ENCODE measurements around the gene NALCN.

DNA sequence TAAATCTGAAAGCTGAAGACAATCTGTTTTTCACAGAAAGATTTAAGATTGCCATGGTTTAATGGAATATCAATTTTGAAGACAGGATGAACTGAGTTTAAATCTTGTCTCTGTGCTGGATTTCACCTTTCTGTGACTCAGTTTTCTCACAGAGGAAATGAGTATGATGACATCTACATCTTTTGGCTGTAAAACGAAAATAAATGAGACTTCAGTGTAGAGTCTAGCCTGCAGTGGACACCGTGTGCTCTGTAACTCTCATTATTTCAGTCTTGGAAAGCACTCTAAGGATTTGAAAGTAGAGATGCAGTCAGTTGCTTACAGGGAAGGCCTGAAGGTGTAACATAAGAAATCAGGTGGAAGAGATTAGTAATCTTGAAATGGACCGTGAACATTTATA lies 150.4 kb downstream of the NALCN start:
- TF ChIP-seq, protein P1, sequence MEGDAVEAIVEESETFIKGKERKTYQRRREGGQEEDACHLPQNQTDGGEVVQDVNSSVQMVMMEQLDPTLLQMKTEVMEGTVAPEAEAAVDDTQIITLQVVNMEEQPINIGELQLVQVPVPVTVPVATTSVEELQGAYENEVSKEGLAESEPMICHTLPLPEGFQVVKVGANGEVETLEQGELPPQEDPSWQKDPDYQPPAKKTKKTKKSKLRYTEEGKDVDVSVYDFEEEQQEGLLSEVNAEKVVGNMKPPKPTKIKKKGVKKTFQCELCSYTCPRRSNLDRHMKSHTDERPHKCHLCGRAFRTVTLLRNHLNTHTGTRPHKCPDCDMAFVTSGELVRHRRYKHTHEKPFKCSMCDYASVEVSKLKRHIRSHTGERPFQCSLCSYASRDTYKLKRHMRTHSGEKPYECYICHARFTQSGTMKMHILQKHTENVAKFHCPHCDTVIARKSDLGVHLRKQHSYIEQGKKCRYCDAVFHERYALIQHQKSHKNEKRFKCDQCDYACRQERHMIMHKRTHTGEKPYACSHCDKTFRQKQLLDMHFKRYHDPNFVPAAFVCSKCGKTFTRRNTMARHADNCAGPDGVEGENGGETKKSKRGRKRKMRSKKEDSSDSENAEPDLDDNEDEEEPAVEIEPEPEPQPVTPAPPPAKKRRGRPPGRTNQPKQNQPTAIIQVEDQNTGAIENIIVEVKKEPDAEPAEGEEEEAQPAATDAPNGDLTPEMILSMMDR (IDR thresholded peaks at IDR 0.05; ENCODE audit: low read depth, low read length), result no peak
- TF ChIP-seq EZH2phosphoT487 (IDR thresholded peaks at IDR 0.05; ENCODE audit: low read depth), result no peak

All from OCI-LY3 (cell line).